Tibial nerve (tissue), 4 donors: Measurements from ENCODE around the gene MIGA1. TPM values are rescaled to one million over a fixed set of nuclear protein-coding genes. Genes with fewer than 3 reads are reported as not detected.

Source experiments
- DNase-seq, 2 donors: peaks; one replicate each; pipeline ENCODE4 v3.0.0-alpha.2; 2019; ENCODE audit warnings: low spot score in 2 of 2
- H3K27ac ChIP-seq, 4 donors: fragments of 200-600 bp; sonication (generic) in 3 of 4; one replicate each; pipeline ENCODE4 v1.5.1; 2017 to 2019; ENCODE audit warnings: mild to moderate bottlenecking in 1 of 4
- H3K27me3 ChIP-seq, 2 donors: fragments of 200-600 bp; sonication (generic) in 1 of 2; one replicate each; pipeline versions ENCODE4 v1.5.1 to v1.6.0; 2017 to 2019
- H3K36me3 ChIP-seq, 3 donors: fragments of 200-600 bp; sonication (generic); one replicate each; pipeline ENCODE4 v1.5.1; 2018 to 2019
- H3K4me1 ChIP-seq, 4 donors: fragments of 200-600 bp; sonication (generic) in 3 of 4; one replicate each; pipeline ENCODE4 v1.5.1; 2017 to 2019
- H3K4me3 ChIP-seq, 4 donors: fragments of 200-600 bp; sonication (generic) in 3 of 4; one replicate each; pipeline ENCODE4 v1.5.1; 2017 to 2019; ENCODE audit warnings: mild to moderate bottlenecking in 1 of 4, moderate library complexity in 1 of 4
- H3K9me3 ChIP-seq, 4 donors: fragments of 200-600 bp; sonication (generic) in 3 of 4; one replicate each; pipeline ENCODE4 v1.5.1; 2017 to 2019
- CTCF ChIP-seq, 5 experiments: fragments of 200-600 bp in 3 of 5; fragments of 450-650 bp in 2 of 5; sonication (generic) in 3 of 5; IDR thresholded peaks; one replicate each; pipeline ENCODE4 v1.5.1; 2016 to 2019; ENCODE audit warnings: antibody characterized with exemption in 5 of 5, mild to moderate bottlenecking in 3 of 5, moderate library complexity in 2 of 5
- EP300 ChIP-seq, 2 donors: sonication (generic); formaldehyde crosslinking; IDR thresholded peaks; one replicate each; pipeline ENCODE4 v1.6.1; 2017; ENCODE audit warnings: antibody characterized with exemption in 2 of 2, mild to moderate bottlenecking in 1 of 2
- POLR2A ChIP-seq, 2 donors: fragments of 450-650 bp; IDR thresholded peaks; one replicate each; pipeline ENCODE4 v1.6.1; 2017; ENCODE audit warnings: antibody characterized with exemption in 2 of 2, mild to moderate bottlenecking in 2 of 2, moderate library complexity in 2 of 2
- WGBS, 2 donors: methylation state at CpG; one replicate each; pipeline ENCODE4 v1.1.5; 2018; 5-methylcytosine and 5-hydroxymethylcytosine counted together
- total RNA-seq, 4 donors: library from RNA; depleted of rRNA; stranded (reverse); fragments of >200 nt; gene quantifications; one replicate each; pipeline ENCODE4 v1.1.0, GENCODE V29; 2016

MIGA1 gene
- total RNA-seq, 4 donors from 2014 or later: 14.7 to 27.8 (median 21.2) TPM

DNA sequence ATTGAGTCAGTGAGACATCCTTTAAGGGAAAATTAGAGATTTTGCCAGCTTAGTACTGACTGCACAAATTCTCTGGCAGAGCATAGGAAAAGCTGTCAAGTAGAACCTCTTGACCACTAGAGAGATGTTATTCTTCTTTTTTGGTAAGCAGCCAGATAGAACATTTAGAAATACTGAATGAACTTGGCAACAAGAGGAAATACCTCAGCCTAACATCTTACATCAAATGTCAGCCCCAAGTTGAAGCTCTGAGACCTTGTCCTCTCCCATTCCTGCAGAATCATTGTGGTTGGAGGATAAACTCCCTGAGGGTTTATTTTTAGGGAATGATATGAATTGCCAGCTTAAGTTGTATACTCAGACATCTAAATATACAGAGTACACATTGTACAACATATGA, 53.5 kb downstream of the MIGA1 start:
- Histone ChIP-seq H3K27me3 (no peaks in the 10 kb centered on the region), H3K4me3 (no peak overlapping the region), H3K4me1 (peaks cover 0 to 57% (median 28%) of the 10 kb centered on the region in 4 donors), H3K9me3 (no peaks in the 10 kb centered on the region), H3K27ac (peak overlapping the region; percentile 44 to 82 (median 72)), H3K36me3 (no peaks in the 10 kb centered on the region)
- TF ChIP-seq EP300 (IDR thresholded peaks at IDR 0.05) (peak; percentile 55 to 80), CTCF (IDR thresholded peaks at IDR 0.05) (no peak), POLR2A (IDR thresholded peaks at IDR 0.05) (no peak)
- no peak for DNase-seq

GRCh38 chr1:77833521-77834100, 54.2 kb downstream of the MIGA1 start:
- Histone ChIP-seq H3K4me1 (peaks cover 0 to 57% (median 28%) of the 10 kb centered on the region in 4 donors), H3K9me3 (no peaks in the 10 kb centered on the region), H3K27me3 (no peaks in the 10 kb centered on the region), H3K27ac (peak overlapping the region; percentile 44 to 82 (median 72)), H3K4me3 (no peak overlapping the region), H3K36me3 (no peaks in the 10 kb centered on the region)
- DNase-seq: no peak
- WGBS, 2 donors: 93 to 94% methylated on average over 3 of the region's 3 CpGs
- no peak for TF ChIP-seq POLR2A (IDR thresholded peaks at IDR 0.05)
- TF ChIP-seq CTCF (IDR thresholded peaks at IDR 0.05): no peak
- no peak for TF ChIP-seq EP300 (IDR thresholded peaks at IDR 0.05)

DNA sequence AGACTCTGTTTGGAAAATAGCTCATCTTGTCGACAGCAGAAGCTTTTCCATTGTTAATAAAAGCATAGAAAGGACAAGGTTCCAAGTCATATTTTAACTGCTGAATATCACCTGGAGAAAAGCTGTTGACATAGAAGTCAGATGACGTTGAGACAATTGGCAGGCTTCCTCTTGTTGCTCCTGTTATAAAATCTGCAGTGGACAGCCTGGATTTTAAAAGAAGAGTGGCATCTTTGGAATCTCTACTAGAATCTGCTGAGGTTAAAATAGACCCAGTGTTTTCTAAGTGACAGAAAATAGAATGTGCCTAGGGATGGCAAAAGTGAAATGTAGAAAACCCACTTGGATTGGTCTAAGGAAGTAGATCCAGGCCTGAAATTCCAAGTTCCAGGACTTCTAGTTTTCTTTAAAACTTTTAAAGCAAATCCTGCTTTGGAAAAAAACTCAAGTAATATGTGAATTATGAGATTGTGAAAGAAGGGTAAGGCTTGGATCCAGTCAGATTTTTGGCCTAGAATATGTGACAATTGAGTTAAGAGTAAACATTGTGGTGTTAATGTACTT, 55.4 kb downstream of the MIGA1 start:
- Histone ChIP-seq H3K27me3 (no peaks in the 10 kb centered on the region), H3K9me3 (no peaks in the 10 kb centered on the region), H3K27ac (peak overlapping the region; percentile 10 to 82 (median 72)), H3K4me3 (no peak overlapping the region), H3K4me1 (peaks cover 0 to 57% (median 28%) of the 10 kb centered on the region in 4 donors), H3K36me3 (no peaks in the 10 kb centered on the region)
- DNase-seq: peak in 1 of 2 donors; percentile 65
- TF ChIP-seq CTCF (IDR thresholded peaks at IDR 0.05): no peak
- TF ChIP-seq EP300 (IDR thresholded peaks at IDR 0.05): peak; percentile 26 to 55
- WGBS, 2 donors: 20 to 30% methylated on average over 2 of the region's 2 CpGs

DNA sequence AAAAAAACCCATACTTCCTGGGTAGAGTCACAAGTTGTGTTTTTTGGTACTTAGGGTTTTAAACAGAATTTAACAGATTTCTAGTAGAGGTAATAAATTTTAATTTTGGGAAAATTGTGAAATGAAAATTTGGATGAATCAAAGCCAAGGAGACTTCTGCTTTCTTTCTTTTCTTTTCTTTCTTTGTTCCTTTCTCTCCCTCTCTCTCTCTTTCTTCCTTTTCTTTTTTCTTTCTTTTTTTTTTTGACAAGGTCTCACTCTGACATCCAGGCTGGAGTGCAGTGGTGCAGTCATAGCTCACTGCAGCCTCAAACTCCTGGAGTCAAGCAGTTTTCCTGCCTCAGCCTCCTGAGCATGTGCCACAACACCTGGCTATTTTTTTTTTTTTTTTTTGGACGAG, 62.1 kb downstream of the MIGA1 start:
- Histone ChIP-seq H3K36me3 (peaks cover 0 to 19% (median 0%) of the 10 kb centered on the region in 3 donors), H3K4me3 (no peak overlapping the region), H3K27ac (no peak overlapping the region), H3K27me3 (no peaks in the 10 kb centered on the region), H3K4me1 (peaks cover 0 to 2% (median 0%) of the 10 kb centered on the region in 4 donors), H3K9me3 (no peaks in the 10 kb centered on the region)
- DNase-seq: no peak
- 55 to 58% methylated on average over 1 of the region's 1 CpG for WGBS, 2 donors
- TF ChIP-seq EP300 (IDR thresholded peaks at IDR 0.05) (no peak), CTCF (IDR thresholded peaks at IDR 0.05) (no peak), POLR2A (IDR thresholded peaks at IDR 0.05) (no peak)

DNA sequence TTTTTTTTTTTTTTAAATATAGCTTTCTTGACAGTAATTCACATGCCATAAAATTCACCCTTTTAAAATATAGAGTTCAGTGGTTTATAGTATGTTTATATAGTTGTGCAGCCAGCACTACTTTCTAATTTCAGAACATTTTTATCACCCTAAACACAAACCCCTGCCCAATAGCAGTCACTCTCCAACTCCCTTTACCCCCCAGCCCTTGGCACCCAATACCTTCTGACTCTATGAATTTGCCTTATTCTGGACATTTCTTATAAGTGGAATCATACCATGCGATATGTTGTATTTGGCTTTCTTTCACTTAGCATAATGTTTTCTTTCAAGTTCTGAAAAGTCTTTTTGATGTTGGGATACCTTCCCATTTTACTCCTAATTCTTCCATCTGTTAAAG, 66.5 kb downstream of the MIGA1 start:
- Histone ChIP-seq H3K27ac (no peak overlapping the region), H3K36me3 (peaks cover 0 to 19% (median 0%) of the 10 kb centered on the region in 3 donors), H3K9me3 (no peaks in the 10 kb centered on the region), H3K4me3 (no peak overlapping the region), H3K4me1 (peaks cover 0 to 5% (median 0%) of the 10 kb centered on the region in 4 donors), H3K27me3 (no peaks in the 10 kb centered on the region)
- TF ChIP-seq EP300 (IDR thresholded peaks at IDR 0.05) (no peak), POLR2A (IDR thresholded peaks at IDR 0.05) (no peak), CTCF (IDR thresholded peaks at IDR 0.05) (no peak)
- no peak for DNase-seq
- 80 to 92% methylated on average over 1 of the region's 1 CpG for WGBS, 2 donors
